HG03139 (cell line): ENCODE measurements around the gene PARD3B.

Experiments
- ATAC-seq: cut with Tn5 transposase; IDR thresholded peaks from one replicate; pipeline ENCODE4 v1.9.1; 2021; ENCODE audit not compliant: unreplicated experiment

PARD3B gene

GRCh38 chr2:205427112-205427511 is 881.8 kb downstream of the PARD3B start:
- no peak for ATAC-seq

DNA sequence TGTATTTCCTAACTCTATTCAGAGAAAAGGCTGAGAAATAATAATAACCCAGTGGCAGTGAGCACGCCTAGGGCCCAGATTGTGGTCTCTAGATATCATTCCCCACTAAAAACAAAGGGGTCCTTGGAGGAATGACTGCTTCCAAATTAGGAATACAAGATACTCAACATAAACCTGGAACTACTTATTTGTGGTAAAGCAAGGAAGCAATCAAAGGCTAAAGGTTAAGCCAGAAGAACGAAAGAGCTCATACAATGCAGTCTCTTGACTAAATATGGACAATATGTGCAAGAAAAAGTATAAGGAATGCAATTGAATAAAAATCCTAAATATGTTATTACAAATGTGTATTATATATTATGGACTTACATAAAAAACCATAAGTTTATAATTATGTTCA is 883.5 kb downstream of the PARD3B start:
- no peak for ATAC-seq

- no peak for ATAC-seq
These were observed 890.7 kb downstream of the PARD3B start for GRCh38 chr2:205435970-205436369.

DNA sequence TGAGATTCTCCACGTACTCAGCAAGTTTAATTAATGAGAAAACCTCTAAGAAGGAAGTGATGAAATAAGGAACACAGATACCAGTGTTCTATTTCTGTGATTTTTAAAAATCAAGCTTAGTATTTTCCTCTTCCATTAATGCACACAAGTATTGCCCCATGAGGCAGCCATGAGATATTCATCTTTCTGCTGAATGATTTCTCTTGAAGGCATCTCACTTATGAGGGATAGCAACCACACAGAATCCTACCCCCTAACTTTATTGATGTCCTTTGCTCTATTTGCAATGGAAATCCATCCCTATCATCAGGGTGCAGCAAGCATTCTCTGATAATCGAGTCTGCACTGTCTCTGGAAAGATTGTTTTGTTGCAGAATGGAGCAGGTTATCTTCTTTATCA is 893.0 kb downstream of the PARD3B start:
- no peak for ATAC-seq

DNA sequence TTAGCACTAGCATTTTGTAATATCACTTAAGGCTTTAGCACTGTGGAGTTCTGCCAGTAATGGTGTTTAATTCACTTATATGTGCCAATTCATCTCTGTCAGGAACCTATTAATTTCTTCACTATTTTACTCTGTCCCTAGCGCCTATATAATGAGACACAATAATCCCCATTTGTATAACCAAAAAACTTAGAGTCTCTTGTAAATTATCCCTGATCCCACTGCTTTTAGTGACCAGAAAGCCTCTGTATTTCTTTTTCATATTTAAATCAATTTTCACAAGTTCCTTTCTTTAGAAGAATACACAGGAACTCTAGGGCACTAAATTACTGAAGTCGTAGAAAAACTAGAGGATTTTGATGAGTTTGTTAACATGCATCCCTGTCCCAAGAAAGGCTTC is 894.3 kb downstream of the PARD3B start:
- ATAC-seq: no peak

GRCh38 chr2:205441524-205441923 is 896.2 kb downstream of the PARD3B start:
- ATAC-seq: no peak

DNA sequence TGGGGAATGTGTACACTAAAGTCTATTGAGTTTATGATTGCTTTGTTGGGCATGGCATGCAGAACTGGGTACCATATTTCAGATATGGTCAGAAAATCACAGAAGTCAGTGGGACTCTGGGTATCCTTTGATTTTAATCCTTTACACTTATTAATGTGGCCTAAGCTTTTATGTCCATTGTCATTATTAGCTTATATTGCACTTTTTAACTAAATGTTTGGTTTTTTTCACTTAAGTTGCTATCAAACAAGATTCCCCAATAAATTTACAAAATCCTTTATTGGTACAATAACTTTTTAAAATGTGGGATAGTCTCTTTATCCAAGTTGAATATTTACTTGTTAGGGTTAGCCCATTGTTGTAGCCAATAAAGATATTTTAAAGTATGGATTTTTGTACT is 902.9 kb downstream of the PARD3B start:
- ATAC-seq: no peak

DNA sequence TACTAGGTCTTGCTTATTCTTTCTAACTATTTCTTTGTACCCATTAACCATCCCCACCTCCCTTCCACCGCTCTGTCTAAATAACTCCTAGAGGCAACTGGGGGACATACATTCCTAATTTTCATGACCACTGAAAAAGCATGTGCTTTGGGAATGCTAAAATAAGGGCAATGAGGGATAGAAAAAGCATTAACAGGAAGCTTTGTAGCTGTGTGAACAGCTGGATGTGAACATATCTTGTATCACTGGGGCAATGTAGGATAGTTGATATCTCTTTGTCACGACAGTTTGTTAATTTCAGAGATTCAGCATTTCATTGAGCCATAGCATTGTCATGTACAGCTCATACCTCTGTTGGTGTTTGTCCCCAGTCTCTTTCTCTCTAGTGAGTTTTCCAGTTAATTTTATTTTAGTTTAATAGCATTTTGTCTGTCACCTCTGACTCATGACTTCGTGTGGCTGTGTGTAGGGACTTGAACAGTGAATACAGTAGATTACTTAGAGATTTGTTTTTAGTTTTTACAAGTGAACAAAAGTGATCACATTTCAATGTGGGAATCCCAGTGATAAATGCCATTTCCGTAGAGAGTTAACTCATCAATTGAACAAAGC is 906.7 kb downstream of the PARD3B start:
- ATAC-seq: no peak

GRCh38 chr2:205453202-205453601 is 907.9 kb downstream of the PARD3B start:
- no peak for ATAC-seq

GRCh38 chr2:205456682-205457081 is 911.4 kb downstream of the PARD3B start:
- ATAC-seq: no peak

- no peak for ATAC-seq
These were observed 914.9 kb downstream of the PARD3B start for GRCh38 chr2:205460217-205460616.

DNA sequence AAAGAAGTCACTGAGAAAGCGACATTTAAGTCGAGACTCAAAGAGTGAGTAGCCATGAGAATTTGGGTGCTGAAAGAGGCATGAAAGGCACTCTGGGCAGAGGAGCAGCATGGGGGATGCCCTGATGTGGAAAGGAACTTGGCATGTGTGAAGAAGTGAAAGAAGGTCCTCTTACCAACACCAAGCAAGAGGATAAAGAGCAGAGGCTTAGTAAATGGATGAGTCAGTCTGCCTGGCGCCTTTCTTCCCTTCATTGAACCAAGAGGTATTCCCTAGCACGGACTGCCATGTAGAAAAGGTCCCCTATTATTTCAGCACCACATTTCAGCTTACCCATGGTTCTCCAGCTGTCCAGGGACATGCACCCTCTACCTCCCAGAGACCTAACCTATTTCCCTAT is 915.9 kb downstream of the PARD3B start:
- ATAC-seq: no peak

GRCh38 chr2:205461678-205462665 is 916.7 kb downstream of the PARD3B start:
- no peak for ATAC-seq

GRCh38 chr2:205462681-205463345 is 917.5 kb downstream of the PARD3B start:
- no peak for ATAC-seq

DNA sequence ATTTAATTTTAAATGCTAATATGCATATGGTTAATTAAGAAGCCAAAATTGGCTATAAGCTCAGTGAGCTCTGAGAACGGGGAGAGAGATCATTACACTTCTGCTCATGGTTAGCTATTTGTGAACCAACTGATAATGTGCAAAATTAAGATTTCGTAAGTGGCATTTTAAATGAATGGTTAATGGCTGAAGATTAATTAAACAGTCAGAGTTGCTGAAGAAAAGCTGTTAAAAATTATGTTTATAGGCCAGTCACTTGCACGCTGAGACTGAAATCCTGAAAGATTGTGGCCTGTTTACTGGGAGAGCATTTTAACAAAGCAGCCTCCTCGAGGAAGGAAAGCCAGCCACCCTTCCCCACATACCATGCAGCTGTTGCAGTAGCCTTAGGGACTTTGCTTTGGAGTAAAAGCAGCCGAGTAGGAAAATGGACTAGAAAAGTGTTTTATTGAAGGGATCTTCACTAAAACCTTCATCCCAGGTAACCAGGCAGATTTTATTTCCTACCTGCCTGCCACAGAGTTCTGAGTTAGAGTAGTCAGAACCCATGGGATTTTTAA is 918.3 kb downstream of the PARD3B start:
- no peak for ATAC-seq

DNA sequence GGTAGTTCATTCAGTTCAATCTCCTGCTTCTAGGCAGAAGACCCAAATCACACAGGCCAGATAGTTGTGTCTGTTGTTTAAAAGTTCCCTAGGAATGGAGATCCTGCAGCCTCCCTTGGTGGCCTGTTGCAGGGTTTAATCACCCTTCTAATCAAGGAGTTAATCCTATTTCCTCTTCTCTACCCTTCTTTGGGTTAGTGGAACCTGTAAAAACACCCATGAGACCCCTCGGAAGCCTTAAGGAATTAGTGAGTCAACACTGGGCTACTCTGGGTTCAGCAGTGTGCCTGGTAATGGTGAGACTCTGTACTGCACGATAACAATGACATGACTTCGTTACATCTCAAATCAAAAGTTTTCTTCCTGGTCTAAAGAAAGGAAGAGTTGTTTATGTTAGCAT is 919.4 kb downstream of the PARD3B start:
- no peak for ATAC-seq

DNA sequence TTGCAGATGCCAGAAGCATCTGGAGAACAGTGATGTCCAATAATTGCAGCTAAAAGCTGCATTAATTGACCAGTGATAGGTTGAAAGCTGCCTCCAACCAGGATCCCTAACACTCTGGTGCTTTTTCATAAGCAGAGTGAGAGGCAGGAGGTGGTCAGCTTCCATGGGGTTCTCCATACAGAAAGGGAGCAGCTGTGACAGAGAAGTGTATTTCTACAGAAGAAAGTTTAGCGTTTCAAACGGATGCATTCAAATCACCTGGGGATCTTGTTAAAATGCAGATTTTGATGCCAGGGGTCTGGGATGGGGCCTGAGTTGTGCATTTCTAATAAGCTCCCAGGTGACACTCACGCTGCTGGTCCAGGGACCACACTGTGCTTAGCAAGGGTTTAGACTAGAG is 920.5 kb downstream of the PARD3B start:
- no peak for ATAC-seq

DNA sequence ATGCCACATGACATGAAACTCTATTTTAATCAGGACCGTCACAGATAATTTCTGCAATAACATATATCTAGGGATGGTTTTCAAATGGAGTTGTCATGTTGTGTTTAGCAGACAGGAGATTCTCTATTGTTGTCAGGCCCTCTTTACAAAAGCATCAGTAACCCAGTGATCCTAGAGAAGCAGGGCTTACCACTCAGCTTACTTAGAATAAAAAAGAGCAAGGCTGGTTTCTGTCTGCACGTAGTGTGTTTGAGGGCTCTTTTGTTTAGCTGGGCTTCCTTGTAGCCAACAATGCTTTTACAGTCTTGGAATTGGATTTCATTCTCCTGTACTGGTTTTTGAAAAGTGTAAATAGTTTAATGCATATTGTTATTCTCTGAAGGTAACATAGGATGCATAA is 926.5 kb downstream of the PARD3B start:
- ATAC-seq: no peak

DNA sequence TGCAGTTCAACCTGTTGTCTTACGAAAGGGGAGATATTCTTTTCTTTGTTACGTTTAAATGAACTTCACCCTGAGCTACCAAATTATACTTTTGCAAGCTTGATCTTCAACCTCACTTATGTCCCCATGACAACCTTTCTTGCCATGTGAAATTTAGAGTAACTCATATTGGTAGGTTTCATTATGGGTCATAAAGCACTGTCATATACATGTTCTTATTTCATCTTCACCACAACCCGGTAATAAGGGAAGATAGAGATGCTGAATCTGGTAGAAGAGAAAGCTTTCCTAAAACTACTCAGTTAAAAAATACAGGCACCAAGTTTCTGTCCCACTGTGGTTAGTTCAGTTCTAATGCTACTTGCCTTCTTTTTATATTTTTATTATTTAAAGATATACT is 928.5 kb downstream of the PARD3B start:
- ATAC-seq: no peak

- ATAC-seq: no peak
These were observed 929.6 kb downstream of the PARD3B start for GRCh38 chr2:205474741-205475415.

- no peak for ATAC-seq
These were observed 930.1 kb downstream of the PARD3B start for GRCh38 chr2:205475416-205475768.
